Ovary (tissue), 3 donors: ENCODE results near the gene CYB5R4.

Experiments
- CTCF ChIP-seq, 3 donors: fragments of 450-650 bp in 2 of 3; fragments of 200-600 bp in 1 of 3; IDR thresholded peaks; one replicate each; pipeline versions ENCODE4 v1.5.1 to v1.8.0; 2016 to 2022; ENCODE audit warnings: antibody characterized with exemption in 3 of 3, mild to moderate bottlenecking in 1 of 3
- POLR2A ChIP-seq: fragments of 450-650 bp; IDR thresholded peaks from one replicate; pipeline ENCODE4 v1.6.1; 2017; ENCODE audit warnings: antibody characterized with exemption, mild to moderate bottlenecking, moderate library complexity
- donor health status: DM: no; HTN: no; CAD: no.

DNA sequence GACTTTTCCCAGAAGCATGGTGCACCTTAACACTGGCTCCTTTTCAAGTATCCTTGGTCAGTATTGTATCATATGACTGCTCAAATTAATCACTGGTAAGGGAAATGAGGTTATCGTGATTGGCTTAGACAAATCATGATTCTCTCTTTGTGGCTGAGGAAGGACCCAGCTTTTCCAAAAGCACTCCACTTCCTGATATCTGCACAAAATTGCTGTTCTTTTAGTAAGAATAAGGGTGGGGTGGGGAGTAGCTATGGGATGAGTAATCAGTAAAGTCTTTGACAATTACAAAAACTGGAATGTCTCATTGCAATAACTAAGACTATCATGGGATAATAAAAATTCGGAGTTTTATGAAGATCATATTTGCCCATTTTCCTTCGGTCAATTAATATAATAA lies 15.3 kb upstream of the CYB5R4 start:
- TF ChIP-seq POLR2A = no peak
- no peak for TF ChIP-seq CTCF (IDR thresholded peaks at IDR 0.05)
